NCI-H1417 (cell line): ENCODE results near the gene TOR1AIP2.
"Not testable (repeated sequence)": the region's sequence is repeated elsewhere in the genome, so short reads cannot be mapped to it uniquely, and the experiment has no call there.

Experiments used
- DNase-seq, 3 experiments: peaks; one replicate each; lab custom pipeline; 2025; lab: John Stamatoyannopoulos, UW

Gene TOR1AIP2

GRCh38 chr1:179875596-179876299 lies 1.9 kb downstream of the TOR1AIP2 start:
- no peak for DNase-seq

GRCh38 chr1:179873438-179873851 lies 4.2 kb downstream of the TOR1AIP2 start:
- no peak for DNase-seq

DNA sequence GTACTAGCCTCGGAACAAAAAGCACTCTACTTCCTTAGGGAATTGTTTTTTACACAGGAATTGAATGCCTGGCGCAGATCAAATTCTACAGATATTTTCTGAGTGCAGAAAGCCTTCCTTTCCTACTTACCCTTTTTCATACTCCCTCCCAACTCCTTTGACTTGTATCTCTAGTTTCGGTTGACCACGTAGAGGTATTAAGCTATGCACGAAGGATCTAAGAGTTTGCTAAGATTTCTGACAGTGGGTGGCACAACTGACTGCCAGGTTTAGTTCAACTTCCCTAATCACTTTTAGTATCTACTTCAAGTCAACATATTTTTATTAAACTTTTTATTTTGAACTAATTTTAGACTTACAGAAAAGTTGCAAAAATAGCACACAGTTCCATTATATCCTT lies 5.0 kb downstream of the TOR1AIP2 start:
- DNase-seq, result no peak

GRCh38 chr1:179871940-179872339 lies 5.7 kb downstream of the TOR1AIP2 start:
- no peak for DNase-seq

- peak; percentile 16 to 75 (median 71) for DNase-seq
Measured at GRCh38 chr1:179870870-179871269, 6.7 kb downstream of the TOR1AIP2 start.

- peak; percentile 35 to 64 (median 56) for DNase-seq
Measured at GRCh38 chr1:179867493-179868330, 9.9 kb downstream of the TOR1AIP2 start.

GRCh38 chr1:179866616-179867015 lies 11.0 kb downstream of the TOR1AIP2 start:
- DNase-seq, result no peak

GRCh38 chr1:179865377-179865776 lies 12.2 kb downstream of the TOR1AIP2 start:
- DNase-seq, result no peak

- no peak for DNase-seq
Measured at GRCh38 chr1:179860652-179861051, 17.0 kb downstream of the TOR1AIP2 start.

GRCh38 chr1:179857009-179857408 lies 20.6 kb downstream of the TOR1AIP2 start:
- no peak for DNase-seq

DNA sequence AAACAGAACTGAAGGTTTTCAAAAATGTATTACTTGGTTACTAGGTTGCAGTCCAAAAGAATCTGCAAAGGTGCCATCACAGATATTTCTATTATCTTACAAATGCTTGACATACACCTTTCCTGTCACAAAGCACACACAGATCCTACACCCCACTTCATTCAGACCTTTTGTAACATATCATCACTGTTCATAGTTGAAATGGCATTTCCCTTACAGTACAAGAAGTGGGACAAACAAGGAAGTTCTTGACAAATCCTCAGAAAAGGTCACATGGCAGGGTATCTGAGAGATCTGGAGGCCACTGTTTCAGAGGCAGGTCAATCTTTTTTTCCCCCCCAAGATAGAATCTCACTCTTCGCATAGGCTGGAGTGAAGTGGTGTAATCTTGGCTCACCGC lies 21.3 kb downstream of the TOR1AIP2 start:
- DNase-seq, result no peak

GRCh38 chr1:179855831-179856230 lies 21.8 kb downstream of the TOR1AIP2 start:
- not testable (repeated sequence) for DNase-seq

DNA sequence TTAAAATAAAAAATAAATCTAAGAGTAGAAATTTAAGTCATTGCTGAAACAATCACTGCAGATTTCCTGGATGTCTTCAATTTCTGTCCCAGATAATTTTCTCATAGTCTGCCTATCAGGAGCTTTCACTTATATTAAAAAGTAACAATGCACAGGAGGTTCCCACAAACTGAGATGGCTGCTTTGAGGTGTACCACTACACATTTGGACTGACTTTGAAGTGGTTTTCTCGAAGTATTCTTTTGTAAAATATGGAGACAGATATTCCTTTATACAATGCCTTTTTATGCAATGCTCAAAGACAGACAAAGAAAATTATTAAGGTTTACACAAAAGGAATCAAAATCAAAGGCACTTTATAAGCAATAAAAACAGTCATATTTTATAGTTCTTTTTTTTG lies 24.5 kb downstream of the TOR1AIP2 start:
- DNase-seq, result no peak

DNA sequence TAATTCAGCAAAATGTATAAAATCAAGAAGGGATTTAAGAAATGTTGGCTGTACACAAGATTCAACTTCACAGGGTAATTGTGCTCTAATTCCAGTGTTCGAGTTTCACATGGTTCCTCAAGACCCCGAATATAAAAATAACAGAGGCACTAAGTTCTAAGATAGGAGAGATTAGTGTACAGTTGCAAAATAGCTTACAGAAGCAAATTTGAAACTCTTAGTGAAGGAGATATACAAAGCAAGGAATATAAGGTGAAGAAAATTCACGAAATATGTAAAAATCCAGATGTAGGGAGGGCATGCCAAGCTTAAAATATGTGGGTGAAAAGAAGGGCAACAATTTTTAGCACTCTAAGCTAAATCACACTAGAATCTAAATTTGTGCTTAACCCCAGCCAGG lies 29.4 kb downstream of the TOR1AIP2 start:
- no peak for DNase-seq

- DNase-seq, result no peak
Measured at GRCh38 chr1:179840107-179840506, 37.5 kb downstream of the TOR1AIP2 start.

DNA sequence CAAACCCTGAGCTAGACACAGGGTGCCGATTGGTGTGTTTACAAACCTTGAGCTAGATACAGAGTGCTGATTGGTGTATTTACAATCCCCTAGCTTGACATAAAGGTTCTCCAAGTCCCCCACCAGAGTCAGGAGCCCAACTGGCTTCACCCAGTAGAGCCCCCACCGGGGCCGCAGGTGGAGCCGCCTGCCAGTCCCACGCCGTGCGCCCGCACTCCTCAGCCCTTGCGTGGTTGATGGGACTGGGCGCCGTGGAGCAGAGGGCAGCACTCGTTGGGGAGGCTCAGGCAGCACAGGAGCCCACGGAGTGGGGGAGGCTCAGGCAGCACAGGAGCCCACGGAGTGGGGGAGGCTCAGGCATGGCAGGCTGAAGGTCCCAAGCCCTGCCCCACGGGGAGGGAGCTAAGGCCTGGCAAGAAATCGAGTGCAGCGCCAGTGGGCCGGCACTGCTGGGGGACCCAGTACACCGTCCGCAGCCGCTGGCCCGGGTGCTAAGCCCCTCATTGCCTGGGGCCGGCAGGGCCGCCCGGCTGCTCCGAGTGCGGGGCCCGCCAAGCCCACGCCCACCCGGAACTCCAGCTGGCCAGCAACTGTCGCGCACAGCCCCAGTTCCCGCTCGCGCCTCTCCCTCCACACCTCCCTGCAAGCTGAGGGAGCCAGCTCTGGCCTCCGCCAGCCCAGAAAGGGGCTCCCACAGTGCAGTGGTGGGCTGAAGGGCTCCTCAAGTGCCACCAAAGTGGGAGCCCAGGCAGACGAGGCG lies 40.7 kb downstream of the TOR1AIP2 start:
- DNase-seq, result not testable (repeated sequence)

GRCh38 chr1:179831852-179832699 lies 45.5 kb downstream of the TOR1AIP2 start:
- DNase-seq, result no peak

- DNase-seq, result peak in 2 of 3 experiments; percentile 41 to 53
Measured at GRCh38 chr1:179831225-179831624, 46.4 kb downstream of the TOR1AIP2 start.

DNA sequence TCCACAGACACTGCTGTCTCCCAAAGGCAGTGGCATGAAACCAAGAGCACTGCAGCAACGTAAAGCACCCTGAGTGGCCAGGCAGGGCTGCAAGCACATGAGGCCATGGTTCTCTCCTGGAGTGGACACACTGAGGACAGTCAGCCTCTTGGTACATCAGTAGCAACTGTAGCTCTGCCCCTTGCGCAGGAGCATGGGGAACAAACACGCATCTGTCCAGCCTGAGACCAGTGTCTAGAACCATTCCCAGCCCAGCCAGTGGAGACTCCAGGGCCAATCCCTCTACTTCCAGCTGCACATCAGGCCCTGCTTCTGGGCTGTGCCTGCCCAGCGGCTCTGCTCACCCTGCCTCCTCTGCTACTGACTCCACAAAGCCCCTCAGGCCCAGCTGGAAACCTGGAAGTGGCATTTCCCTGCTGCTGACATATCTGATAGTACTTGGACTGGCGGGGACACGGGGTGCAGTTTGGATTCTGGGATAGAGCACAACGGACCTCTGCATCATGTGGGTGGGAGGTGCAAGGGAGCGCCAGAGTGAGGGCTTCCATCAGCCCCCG lies 49.0 kb downstream of the TOR1AIP2 start:
- DNase-seq, result no peak

DNA sequence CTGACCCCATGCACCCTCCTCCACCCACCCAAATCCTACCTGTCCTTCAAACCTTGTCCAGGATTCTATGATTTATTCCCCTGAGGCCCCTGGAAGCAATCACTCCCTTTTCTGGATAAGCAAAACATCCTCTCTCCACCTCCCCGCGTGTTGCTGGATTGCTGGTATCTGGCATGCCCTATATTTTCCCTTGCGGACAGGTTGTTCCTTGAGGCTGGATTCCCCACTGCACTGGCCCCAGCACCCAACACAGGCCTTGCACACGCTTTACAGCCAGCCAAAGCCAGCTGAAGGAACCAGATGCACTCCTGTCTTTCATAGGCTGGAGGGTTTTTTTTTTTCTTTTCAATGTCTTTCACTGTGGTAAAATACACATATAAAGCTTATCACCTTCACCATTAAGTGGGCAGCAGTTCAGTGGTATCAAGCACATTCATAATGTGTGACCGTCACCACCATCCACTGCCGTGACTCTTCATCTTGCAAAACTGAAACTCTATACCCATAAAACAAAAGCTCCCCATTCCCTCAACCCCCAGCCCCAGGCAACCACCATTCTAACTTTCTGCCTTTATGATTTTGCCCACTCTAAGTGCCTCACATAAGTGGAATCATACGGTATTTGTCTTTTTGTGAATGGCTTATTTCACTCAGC lies 50.9 kb downstream of the TOR1AIP2 start:
- peak in 1 of 3 experiments; percentile 73 for DNase-seq
